GM12892 (cell line): Measurements from ENCODE around the gene HNRNPUL1.
"Not testable (repeated sequence)": the region's sequence is repeated elsewhere in the genome, so short reads cannot be mapped to it uniquely, and the experiment has no call there.

ENCODE experiments used
- DNase-seq: peaks from one replicate; pipeline ENCODE4 v3.0.0; 2011; ENCODE audit not compliant: insufficient read length
- FAIRE-seq: peaks from 2 replicates; lab custom pipeline; 2011; peaks lifted over from hg19 to GRCh38; lab: Jason Lieb, UNC
- POLR2A ChIP-seq: IDR thresholded peaks from 2 replicates; pipeline ENCODE4 v1.6.1; 2011; ENCODE audit warnings: low read depth, low read length, control low read depth
- POLR2AphosphoS5 ChIP-seq: IDR thresholded peaks from 2 replicates; pipeline ENCODE4 v1.6.1; 2011; ENCODE audit warnings: low read depth, low read length, control low read depth
- TAF1 ChIP-seq: IDR thresholded peaks from 2 replicates; pipeline ENCODE4 v1.6.1; 2011; ENCODE audit warnings: low read depth, mild to moderate bottlenecking, control low read depth, low read length, borderline replicate concordance

The HNRNPUL1 gene

DNA sequence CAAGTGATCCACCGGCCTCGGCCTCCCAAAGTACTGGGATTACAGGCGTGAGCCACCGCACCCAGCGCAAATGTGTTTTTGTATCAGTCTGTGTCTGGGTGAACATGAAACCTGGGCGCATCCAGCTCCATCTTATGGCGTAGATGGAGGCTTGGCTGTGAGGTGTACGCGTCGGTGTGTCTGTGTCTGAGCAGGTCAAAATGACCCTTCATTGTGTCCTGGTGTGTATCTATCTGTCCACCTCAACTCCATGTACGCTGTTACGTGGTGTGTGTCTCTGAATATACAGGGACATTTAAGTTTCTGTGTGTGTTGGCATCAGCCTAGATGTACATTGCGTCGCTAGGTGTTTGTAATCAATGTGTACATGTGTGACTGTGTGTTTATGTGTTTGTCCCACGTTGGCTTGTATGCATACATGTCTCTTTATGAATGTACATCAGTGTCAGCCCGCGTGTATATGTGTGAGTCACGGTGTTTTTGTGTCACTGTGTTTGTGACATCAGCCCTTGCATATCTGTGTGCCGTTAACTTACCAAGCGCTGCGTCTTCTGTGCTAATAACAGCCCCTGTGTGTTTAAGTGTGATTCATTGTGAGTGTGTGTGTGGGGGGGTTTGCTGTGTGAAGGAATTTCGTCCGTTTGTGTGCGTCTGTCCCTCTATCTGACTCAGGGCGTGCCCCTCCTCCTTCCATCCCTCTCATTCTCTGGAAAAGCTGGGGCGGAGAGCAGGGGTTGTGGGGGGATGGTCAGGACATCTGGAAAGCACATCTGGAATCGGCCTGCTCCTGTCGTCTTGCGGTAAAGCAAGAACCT lies 38.7 kb upstream of the HNRNPUL1 start:
- FAIRE-seq (no peak), DNase-seq (no peak)
- no peak for TF ChIP-seq POLR2AphosphoS5
- no peak for TF ChIP-seq POLR2A
- no peak for TF ChIP-seq TAF1

DNA sequence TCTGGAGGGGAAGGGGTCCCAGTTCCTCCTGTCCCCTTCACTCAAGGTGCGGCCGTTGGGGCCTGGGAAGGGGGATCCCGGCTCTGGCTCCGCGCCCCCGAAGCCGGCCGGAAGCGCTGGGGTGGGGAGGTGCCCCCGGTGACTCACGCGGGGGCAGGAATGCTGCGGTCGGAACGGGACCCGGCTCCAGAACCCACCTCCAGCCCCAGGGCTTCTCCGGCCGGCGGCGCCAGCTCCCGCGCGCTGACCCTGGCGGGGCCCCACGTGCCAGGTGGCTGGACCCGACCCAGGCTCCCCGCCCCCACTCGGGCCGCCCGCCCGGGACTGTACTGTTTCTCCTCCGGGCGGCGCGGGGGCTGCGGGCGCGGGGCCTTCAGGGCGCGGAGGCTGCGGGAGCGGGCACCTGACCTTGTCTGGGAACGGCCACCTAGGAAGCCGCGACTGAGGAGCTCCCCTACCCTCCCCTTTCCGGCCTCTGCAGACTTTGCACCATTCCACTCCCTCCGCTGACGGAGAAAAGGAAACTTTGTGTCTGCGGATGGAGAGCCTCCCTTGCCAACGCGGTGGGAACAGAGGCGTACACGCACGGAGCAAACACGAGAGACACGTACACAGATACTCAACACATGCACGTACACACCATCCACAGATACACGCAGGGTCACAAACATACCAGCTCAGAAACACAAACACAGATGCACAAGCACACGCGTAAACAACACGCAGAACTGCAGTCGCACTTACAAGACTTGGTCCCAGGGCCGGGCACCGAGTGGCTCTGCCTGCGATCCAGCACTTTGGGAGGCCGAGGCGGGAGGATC lies 37.9 kb upstream of the HNRNPUL1 start:
- no peak for FAIRE-seq
- DNase-seq = no peak
- no peak for TF ChIP-seq POLR2AphosphoS5
- TF ChIP-seq POLR2A = no peak
- no peak for TF ChIP-seq TAF1

DNA sequence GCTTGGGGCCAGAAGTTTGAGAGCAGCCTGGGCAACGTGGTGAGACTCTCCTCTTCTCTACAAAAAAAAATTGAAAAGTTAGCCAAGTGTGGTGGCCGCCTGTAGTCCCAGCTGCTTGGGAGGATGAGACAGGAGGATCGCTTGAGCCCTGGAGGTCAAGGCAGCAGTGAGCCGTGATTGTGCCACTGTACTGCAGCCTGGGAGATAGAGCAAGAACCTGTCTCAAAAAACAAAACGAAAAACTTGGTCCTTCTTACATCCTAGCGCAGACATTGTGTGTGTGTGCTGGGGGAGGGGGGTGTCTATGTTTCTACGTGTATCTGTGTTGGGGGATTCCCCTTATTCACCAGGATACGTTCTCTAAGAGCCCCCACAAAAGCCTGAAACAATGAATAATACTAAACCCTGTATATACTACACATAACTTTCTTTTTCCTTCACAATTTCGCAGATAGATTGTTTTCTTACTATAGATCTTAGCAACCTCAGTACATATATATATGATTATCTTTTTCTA lies 37.2 kb upstream of the HNRNPUL1 start:
- TF ChIP-seq POLR2AphosphoS5 = no peak
- TF ChIP-seq TAF1 = no peak
- TF ChIP-seq POLR2A = no peak
- DNase-seq = no peak
- FAIRE-seq = no peak

DNA sequence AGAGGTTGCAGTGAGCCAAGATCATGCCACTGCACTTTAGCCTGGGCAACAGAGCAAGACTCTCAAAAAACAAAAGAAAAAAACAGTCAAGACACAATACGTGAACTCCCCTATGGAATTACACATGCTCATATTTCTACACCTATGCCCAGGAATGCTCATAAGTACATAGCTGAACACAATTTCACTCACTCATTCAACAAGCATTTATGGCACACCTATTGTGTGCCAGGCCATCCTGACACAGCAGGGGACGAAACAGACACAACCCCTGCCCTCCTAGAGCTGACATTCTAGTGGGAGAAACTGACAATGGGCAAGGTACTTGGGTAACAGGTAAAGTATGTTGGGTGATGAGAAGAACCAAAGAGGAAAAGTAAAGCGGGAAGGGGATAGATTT lies 35.7 kb upstream of the HNRNPUL1 start:
- TF ChIP-seq TAF1 = no peak
- TF ChIP-seq POLR2AphosphoS5 = no peak
- no peak for TF ChIP-seq POLR2A
- FAIRE-seq (no peak), DNase-seq (no peak)

DNA sequence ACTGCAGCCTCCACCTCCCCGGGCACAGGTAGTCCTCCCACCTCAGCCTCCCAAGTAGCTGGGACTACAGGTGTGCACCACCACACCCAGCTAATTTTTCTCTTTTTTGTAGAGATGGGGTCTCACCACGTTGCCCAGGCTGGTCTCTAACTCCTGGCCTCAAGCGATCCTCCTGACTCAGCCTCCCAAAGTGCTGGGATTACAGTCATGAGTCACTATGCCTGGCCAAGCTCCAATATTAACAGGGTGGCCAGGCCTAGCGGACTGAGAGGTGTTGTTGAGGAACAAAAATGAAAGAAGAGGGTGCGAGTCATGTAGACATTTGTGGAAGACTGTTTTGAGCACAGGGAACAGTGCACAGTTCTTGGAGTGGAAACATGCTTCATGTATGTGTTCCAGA lies 34.8 kb upstream of the HNRNPUL1 start:
- FAIRE-seq, DNase-seq: not testable (repeated sequence)

DNA sequence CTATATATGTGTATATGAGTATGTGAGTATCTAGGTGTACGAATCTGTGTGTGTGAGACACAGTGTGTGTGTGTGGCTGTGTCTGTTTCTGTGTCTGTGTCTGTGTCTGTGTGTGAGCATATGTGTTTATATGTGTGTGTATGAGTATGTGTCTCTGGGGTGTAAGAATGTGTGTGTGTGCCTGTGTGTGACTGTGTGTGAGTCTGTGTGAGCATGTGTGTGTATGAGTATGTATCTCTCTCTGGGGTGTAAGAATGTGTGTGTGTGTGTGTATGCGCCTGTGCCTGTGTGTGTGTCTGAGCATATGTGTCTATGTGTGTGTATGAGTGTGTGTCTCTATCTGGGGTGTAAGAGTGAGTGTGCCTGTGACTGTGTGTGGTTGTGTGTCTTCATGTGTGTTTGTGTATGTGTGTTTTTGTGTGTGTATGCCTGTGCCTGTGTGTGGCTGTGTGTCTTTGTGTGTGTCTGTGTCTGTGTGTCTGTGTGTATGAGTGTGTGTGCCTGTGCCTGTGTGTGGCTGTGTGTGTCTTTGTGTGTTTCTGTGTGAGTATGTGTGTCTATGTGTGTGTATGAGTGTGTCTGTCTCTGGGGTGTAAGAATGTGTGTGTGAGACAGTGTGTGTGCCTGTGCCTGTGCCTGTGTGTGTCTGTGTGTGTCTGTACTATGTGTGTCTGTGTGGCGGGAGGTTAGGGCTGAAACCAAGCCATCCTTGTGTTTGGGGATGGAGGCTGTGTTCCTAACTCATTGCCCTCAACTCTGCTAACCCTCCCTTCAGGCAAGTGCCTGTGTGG lies 33.9 kb upstream of the HNRNPUL1 start:
- DNase-seq = no peak
- no peak for FAIRE-seq
- TF ChIP-seq POLR2A = no peak
- no peak for TF ChIP-seq POLR2AphosphoS5
- TF ChIP-seq TAF1 = no peak

DNA sequence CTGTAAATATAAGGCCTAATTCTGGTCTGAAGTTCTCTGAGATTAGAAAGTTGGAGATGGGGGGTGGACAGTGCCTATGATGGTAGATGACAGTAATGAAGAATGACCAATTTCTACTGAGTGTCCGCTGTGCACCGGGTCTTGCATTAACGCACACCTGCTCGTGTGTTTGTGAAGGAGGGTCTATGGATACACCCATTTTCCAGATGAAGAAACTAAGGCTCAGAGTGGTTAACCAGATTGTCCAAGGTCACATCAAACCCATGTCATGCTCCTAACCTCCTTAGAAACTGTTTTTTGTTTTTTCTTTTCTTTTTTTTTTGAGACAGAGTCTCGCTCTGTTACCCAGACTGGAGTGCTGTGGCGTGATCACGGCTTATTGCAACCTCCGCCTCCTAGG lies 31.5 kb upstream of the HNRNPUL1 start:
- FAIRE-seq (no peak), DNase-seq (no peak)
- no peak for TF ChIP-seq POLR2AphosphoS5
- TF ChIP-seq POLR2A = no peak

DNA sequence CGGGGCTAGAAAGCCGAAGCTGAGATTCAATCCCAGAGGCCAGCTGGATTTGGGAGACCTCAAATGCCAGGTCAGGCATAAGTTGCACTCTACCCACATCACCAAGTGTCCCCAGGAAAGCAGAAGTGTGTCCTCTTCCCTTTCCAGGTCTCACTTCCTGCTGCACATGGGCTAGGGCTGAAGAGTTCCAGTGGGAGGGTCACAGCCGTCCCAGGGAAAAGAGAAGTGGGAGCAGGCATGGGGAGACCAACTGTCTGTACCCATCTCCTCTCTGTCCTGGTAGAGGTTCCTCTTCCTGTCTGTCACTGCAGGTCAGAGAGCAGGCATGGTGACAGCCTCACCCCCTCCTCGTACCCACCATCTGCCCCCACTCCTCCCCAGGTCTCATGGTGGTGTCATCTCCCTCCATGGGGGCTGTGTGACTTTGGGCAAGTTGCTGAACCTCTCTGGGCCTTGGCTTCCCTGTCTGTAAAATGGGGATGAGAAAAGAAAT lies 30.4 kb upstream of the HNRNPUL1 start:
- no peak for TF ChIP-seq TAF1
- TF ChIP-seq POLR2AphosphoS5 = no peak
- TF ChIP-seq POLR2A = no peak
- FAIRE-seq (no peak), DNase-seq (no peak)

DNA sequence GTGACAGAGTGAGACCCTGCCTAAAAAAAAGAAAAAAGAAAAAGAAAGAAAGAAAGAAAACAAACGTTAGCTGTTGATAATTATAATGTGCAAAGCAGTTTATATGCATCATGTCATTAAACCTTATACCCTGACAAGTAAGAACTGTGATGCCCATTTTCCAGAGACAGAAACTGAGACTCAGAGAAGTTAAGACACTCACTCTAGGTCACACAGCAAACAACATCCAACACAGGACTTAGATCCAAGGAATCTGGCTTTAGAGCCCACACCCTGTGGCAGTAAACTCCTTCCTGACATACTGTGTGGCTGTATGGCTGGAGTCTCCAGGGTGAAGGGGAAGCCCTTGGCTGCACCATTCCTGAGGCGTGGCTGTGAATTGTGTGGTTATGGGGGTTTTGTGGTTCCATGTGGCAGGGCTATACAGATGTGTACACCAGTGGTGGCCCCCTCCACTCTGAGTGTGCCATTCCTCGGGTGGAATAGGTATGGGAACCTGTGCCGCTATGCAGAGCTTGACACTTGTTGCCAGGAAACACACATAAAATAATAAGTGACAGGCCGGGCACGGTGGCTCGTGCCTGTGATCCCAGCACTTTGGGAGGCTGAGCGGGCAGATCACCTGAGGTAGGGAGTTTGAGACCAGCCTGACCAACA lies 29.5 kb upstream of the HNRNPUL1 start:
- FAIRE-seq = no peak
- TF ChIP-seq TAF1 = no peak
- TF ChIP-seq POLR2A = no peak
- no peak for TF ChIP-seq POLR2AphosphoS5

DNA sequence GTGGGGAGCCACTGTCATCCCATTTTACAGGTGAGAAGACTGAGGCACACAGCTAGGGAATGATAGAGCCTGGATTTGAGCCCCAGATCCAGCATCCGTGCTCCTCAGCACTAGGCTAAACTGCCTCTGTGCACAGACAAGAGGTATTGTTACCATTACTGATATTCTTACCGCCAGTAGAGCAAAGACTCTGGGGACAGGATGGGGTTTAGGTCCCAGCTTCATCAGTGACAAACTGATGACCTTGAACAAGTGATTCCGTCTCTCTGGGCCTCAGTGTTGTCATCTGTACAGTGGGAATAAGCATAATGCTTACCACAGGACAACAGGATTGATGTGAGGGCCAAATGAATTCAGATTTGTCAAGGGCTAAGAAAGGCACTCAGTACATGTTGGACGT lies 28.7 kb upstream of the HNRNPUL1 start:
- TF ChIP-seq POLR2AphosphoS5 (no peak), POLR2A (no peak), TAF1 (no peak)
- FAIRE-seq = no peak
- DNase-seq = no peak

More for the DNA sequence above, 29.5 kb upstream of the HNRNPUL1 start:
- no peak for DNase-seq
